ENCODE results near the gene ANKK1.

ANKK1 gene

GRCh38 chr11:113387605-113388211, at the start of gene ANKK1:
Gene ANKK1 (plus strand): TSS chr11:113387779. CDS start chr11:113387885, 106 bp downstream.
- DNase-seq: no peak

GRCh38 chr11:113338730-113339129, 48.8 kb upstream of the ANKK1 start:
- DNase-seq: no peak

- no peak for DNase-seq
Measured at GRCh38 chr11:113339929-113340589, 47.5 kb upstream of the ANKK1 start.

- no peak for DNase-seq
Measured at GRCh38 chr11:113341388-113342165, 46.0 kb upstream of the ANKK1 start.

- no peak for DNase-seq
Measured at GRCh38 chr11:113345978-113346377, 41.6 kb upstream of the ANKK1 start.

GRCh38 chr11:113349528-113349927, 38.1 kb upstream of the ANKK1 start:
- DNase-seq: no peak

GRCh38 chr11:113350336-113351067, 37.1 kb upstream of the ANKK1 start:
- DNase-seq: no peak

GRCh38 chr11:113351068-113351450, 36.5 kb upstream of the ANKK1 start:
- no peak for DNase-seq

GRCh38 chr11:113351480-113351879, 36.1 kb upstream of the ANKK1 start:
- no peak for DNase-seq

- DNase-seq: no peak
Measured at GRCh38 chr11:113356203-113356602, 31.4 kb upstream of the ANKK1 start.

GRCh38 chr11:113363406-113363805, 24.2 kb upstream of the ANKK1 start:
- DNase-seq: no peak

- DNase-seq: no peak
Measured at GRCh38 chr11:113363996-113364641, 23.5 kb upstream of the ANKK1 start.

- no peak for DNase-seq
Measured at GRCh38 chr11:113365895-113366294, 21.7 kb upstream of the ANKK1 start.

GRCh38 chr11:113369411-113369810, 18.2 kb upstream of the ANKK1 start:
- DNase-seq: no peak

GRCh38 chr11:113370634-113371033, 16.9 kb upstream of the ANKK1 start:
- no peak for DNase-seq

GRCh38 chr11:113372309-113372708, 15.3 kb upstream of the ANKK1 start:
- DNase-seq: no peak

GRCh38 chr11:113373306-113373705, 14.3 kb upstream of the ANKK1 start:
- peak; percentile 22 for DNase-seq

- no peak for DNase-seq
Measured at GRCh38 chr11:113373981-113374560, 13.5 kb upstream of the ANKK1 start.

GRCh38 chr11:113375402-113375801, 12.2 kb upstream of the ANKK1 start:
- DNase-seq: no peak

- DNase-seq: peak; percentile 1
Measured at GRCh38 chr11:113376156-113376555, 11.4 kb upstream of the ANKK1 start.

- no peak for DNase-seq
Measured at GRCh38 chr11:113377681-113378412, 9.7 kb upstream of the ANKK1 start.

- no peak for DNase-seq
Measured at GRCh38 chr11:113378692-113379091, 8.9 kb upstream of the ANKK1 start.

All from suppressor macrophage treated with lipopolysaccharide for 4 hours (primary cell).